ENCODE data around the gene BRAF.
"Not testable (repeated sequence)": the region's sequence is repeated elsewhere in the genome, so short reads cannot be mapped to it uniquely, and the experiment has no call there.

The BRAF gene

DNA sequence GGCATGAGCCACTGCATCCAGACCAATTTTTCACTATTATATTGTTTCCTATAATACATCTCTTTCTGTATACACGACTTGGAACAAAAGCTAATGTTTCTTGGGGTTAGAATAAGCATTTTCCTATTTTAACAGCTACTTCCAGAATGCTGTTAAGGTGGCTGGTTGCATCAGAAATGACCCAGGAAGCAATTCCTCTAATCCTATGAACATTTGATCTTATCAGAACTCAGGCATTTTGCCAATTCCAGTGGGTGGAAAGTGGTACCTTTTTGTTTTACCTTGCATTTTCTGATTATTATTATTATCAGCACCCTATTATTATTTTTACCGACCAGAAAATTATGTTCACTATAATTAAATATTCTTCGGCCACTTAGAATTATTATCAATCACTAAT, 154.9 kb downstream of the BRAF start:
- no peak for DNase-seq (ENCODE audit: low read depth in 3 of 3)

DNA sequence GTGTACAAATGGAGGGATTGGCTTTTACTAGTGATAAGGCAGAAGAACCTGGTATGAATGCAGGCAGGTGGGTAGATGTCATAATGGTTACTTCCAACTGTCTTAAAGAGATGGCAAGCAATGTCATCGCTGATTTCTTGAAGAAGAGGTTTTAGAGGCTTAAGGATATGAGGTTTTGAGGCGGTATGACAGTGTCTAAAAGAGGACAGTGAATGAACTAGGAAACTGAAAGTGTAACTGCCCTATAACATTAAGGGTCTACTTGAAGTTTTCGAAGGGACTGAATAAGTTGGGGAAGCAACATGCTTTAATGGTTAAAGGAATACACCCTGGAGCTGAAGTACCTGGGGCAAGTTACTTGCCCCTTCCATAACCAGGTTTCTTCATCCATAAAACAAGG, 157.3 kb downstream of the BRAF start:
- no peak for DNase-seq (ENCODE audit: low read depth in 3 of 3)

GRCh38 chr7:140765441-140765840, 159.3 kb downstream of the BRAF start:
- DNase-seq (ENCODE audit: low read depth in 3 of 3): not testable (repeated sequence)

DNA sequence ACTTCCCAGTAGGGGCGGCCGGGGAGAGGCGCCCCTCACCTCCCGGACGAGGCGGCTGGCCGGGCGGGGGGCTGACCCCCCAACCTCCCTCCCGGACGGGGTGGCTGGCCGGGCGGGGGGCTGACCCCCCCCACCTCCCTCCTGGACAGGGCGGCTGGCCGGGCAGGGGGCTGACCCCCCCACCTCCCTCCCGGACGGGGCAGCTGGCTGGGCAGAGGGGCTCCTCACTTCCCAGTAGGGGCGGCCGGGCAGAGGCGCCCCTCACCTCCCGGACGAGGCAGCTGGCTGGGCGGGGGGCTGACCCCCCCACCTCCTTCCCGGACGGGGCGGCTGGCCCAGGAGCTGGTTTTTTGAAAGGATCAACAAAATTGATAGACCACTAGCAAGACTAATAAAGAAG, 161.6 kb downstream of the BRAF start:
- not testable (repeated sequence) for DNase-seq (ENCODE audit: low read depth in 3 of 3)

GRCh38 chr7:140761375-140761774, 163.4 kb downstream of the BRAF start:
- not testable (repeated sequence) for DNase-seq (ENCODE audit: low read depth in 3 of 3)

GRCh38 chr7:140754506-140754905, 170.2 kb downstream of the BRAF start:
- no peak for DNase-seq (ENCODE audit: low read depth in 3 of 3)

GRCh38 chr7:140752533-140752932, 172.2 kb downstream of the BRAF start:
- DNase-seq (ENCODE audit: low read depth in 3 of 3): no peak

DNA sequence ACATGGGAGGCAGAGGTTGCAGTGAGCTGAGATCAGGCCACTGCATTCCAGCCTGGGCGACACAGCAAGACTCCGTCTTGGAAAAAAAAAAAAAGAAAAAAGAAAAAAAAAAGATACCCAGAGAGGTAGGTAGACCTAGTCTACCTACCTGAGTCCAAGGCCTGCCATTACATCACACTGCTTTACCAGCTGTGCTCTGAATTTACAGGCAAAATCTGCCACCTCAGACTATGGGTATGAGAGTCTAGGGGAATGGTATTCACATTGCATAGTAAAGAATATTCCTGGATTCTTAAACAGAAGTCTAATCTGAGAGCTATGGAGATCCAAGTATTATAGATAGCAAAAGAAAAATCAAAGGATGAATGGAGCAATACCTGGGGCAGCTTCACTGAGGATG, 178.0 kb downstream of the BRAF start:
- DNase-seq (ENCODE audit: low read depth in 3 of 3): no peak

DNA sequence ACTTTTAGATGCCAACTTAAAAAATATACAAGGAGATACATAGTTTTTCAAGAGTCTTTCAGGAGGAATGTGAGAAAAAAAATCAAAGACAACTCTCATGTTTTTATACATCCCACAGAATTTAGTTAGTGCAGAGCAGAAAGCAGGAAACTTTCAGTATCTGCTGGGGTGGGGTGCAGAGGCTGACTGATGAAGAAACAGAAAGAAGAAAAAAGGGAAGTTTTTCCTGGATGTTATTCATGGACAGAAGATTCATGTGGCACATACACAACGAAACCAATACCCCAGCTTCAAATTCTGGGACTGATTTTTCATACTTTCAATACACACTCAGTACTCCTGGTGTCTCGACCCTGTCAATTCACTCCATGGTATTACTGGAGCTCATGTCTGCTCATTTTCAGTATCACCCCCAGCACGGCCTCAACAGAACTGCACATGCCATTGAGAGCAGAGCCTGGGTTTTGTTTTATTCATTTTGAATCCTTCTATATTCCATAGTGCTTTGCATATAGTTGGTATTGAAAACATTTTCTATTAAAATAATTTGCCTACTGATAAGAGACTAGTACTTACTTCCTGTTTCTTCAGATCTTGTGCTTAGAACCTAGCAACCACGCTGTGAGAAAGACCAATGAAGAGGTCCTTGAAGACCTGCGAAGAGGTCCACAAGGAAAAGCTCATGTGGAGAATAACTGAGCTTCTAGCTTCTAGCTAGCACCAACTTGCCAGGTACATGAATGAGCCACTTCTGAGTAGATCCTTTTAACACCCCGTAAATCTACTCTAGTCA, 179.3 kb downstream of the BRAF start:
- no peak for DNase-seq (ENCODE audit: low read depth in 3 of 3)

GRCh38 chr7:140744005-140744404, 180.7 kb downstream of the BRAF start:
- no peak for DNase-seq (ENCODE audit: low read depth in 3 of 3)

- not testable (repeated sequence) for DNase-seq (ENCODE audit: low read depth in 3 of 3)
Observed at GRCh38 chr7:140743255-140743654, 181.5 kb downstream of the BRAF start.

DNA sequence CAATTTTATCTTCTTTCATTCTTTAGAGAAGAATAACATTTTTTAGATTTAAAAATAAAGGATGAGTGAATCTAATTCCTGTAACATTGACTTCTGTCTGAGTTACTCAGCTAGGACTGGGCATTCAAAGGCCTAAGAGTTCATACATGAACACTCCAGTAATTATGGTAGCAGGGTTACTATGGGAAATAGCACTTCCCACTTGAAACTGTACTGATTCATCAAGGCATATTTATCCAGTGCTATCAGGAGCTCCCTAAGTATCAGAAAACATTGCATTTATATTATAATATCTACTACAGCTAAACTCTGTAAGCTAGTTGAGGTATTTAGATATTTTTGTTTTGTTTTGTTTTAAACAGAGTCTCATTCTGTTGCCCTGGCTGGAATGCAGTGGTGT, 186.4 kb downstream of the BRAF start:
- no peak for DNase-seq (ENCODE audit: low read depth in 3 of 3)

GRCh38 chr7:140734729-140735128, 190.0 kb downstream of the BRAF start:
- DNase-seq (ENCODE audit: low read depth in 3 of 3): no peak

DNA sequence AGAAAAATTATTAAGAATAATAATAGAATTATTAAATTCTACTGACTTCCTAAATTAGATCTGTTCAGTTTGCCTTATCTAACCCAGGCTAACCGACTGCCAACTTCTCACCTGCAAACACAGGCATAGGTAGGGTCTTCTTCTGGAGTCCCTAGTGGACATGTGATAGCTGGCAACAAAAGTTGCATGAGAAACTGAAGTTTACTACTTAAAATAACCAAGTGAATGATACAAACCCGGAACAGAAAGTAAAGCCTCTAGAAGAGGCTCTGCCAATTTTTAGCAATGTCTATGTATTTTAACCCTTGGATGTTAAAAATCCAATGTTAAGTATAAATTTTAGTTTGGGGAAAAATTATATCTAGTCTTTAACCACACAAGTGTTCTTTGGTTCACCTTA, 190.6 kb downstream of the BRAF start:
- no peak for DNase-seq (ENCODE audit: low read depth in 3 of 3)

GRCh38 chr7:140732416-140732815, 192.3 kb downstream of the BRAF start:
- no peak for DNase-seq (ENCODE audit: low read depth in 3 of 3)

DNA sequence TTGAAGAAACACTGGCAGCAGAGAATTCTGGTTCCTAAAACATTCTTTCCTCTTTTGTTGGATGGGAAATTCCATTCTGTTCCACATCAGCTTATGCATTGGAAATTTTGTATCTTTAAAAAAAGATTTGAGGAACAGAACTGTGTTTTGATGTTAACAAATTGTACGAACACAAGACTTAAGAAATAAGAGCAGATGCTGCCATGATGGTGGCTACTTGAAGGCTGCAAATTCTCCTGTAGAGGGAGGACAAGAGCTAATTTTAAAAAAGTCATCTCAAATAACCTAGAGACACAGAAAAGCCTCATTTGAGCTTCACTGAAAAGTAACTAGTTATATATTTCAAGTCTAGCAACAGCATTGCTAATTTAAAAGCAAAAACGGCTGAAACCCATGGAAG, 198.4 kb downstream of the BRAF start:
- DNase-seq (ENCODE audit: low read depth in 3 of 3): no peak

GRCh38 chr7:140724706-140725105, 200.0 kb downstream of the BRAF start:
- no peak for DNase-seq (ENCODE audit: low read depth in 3 of 3)

GRCh38 chr7:140723574-140723973, 201.2 kb downstream of the BRAF start:
- DNase-seq (ENCODE audit: low read depth in 3 of 3): no peak

DNA sequence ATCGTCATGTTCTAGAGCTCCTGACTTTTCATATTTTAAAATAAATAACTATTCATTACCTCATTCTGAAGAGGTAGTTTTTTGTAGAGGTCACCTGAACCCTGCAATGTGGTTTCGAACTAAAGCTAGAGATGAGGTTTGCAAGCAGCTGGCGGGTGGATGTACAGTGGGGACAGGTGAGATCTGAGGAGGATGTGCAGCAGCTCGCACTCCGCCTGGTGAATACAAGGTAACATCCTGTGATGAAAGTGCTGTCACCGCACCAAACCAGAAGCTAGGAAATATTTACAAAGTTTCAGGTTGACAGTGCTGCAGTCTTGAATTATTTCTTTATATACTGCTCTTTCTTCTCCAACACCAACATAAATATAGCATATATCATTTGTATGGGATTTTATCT, 201.7 kb downstream of the BRAF start:
- peak in 2 of 3 donors; percentile 5 to 11 for DNase-seq (ENCODE audit: low read depth in 3 of 3)

- DNase-seq (ENCODE audit: low read depth in 3 of 3): no peak
Observed at GRCh38 chr7:140722254-140722653, 202.5 kb downstream of the BRAF start.

GRCh38 chr7:140719721-140720120, 205.0 kb downstream of the BRAF start:
- DNase-seq (ENCODE audit: low read depth in 3 of 3): no peak

- DNase-seq (ENCODE audit: low read depth in 3 of 3): no peak
Observed at GRCh38 chr7:140714331-140715040, 210.2 kb downstream of the BRAF start.

DNA sequence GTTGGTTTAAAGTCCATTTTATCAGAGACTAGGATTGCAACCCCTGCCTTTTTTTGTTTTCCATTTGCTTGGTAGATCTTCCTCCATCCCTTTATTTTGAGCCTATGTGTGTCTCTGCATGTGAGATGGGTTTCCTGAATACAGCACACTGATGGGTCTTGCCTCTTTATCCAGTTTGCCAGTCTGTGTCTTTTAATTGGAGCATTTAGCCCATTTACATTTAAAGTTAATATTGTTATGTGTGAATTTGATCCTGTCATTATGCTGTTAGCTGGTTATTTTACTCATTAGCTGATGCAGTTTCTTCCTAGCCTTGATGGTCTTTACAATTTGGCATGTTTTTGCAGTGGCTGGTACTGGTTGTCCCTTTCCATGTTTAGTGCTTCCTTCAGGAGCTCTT, 212.3 kb downstream of the BRAF start:
- DNase-seq (ENCODE audit: low read depth in 3 of 3): not testable (repeated sequence)
